Aorta (tissue), 5 donors: Measurements from ENCODE around the gene PSMB7. TPM values are rescaled to one million over a fixed set of nuclear protein-coding genes. Genes with fewer than 3 reads are reported as not detected.

Experiments
- ATAC-seq: fragments of 200-7000 bp; cut with Tn5 transposase; one replicate; pipeline ENCODE4 v1.9.1; 2022; ENCODE audit warnings: moderate library complexity; ENCODE audit not compliant: low FRiP score
- DNase-seq, 2 donors: peaks; one replicate each; pipeline ENCODE4 v3.0.0-alpha.2; 2020
- H3K27ac ChIP-seq, 2 donors: one replicate each; pipeline ENCODE4 v1.5.1; 2013; ENCODE audit warnings: low read length in 2 of 2, mild to moderate bottlenecking in 2 of 2, moderate library complexity in 2 of 2, control low read depth in 1 of 2, inconsistent platforms in 1 of 2, low read depth in 1 of 2
- H3K27me3 ChIP-seq, 2 donors: one replicate each; pipeline ENCODE4 v1.6.1; 2013; ENCODE audit warnings: control low read depth in 1 of 2, low read length in 1 of 2, mild to moderate bottlenecking in 1 of 2, moderate library complexity in 1 of 2; ENCODE audit not compliant: insufficient read depth in 2 of 2, control insufficient read depth in 1 of 2
- H3K36me3 ChIP-seq, 2 donors: one replicate each; pipeline ENCODE4 v1.6.1; 2013; ENCODE audit warnings: control low read depth in 1 of 2, low read length in 1 of 2, mild to moderate bottlenecking in 1 of 2; ENCODE audit not compliant: insufficient read depth in 2 of 2, control insufficient read depth in 1 of 2
- H3K4me1 ChIP-seq, 2 donors: one replicate each; pipeline ENCODE4 v1.6.1; 2013; ENCODE audit warnings: low read length in 2 of 2, control low read depth in 1 of 2, mild to moderate bottlenecking in 1 of 2, moderate library complexity in 1 of 2; ENCODE audit not compliant: insufficient read depth in 2 of 2, control insufficient read depth in 1 of 2
- H3K4me3 ChIP-seq, 2 donors: one replicate each; pipeline ENCODE4 v1.5.1; 2013; ENCODE audit warnings: low read length in 2 of 2, control low read depth in 1 of 2, mild to moderate bottlenecking in 1 of 2
- H3K9me3 ChIP-seq: one replicate; pipeline ENCODE4 v1.6.1; 2013; ENCODE audit warnings: mild to moderate bottlenecking, low read length; ENCODE audit not compliant: control insufficient read depth
- WGBS, 2 donors: extraction: QIAGEN DNeasy Blood & Tissue Kit; methylation state at CpG; one replicate each; pipeline ENCODE4 v1.1.7; 2013; 5-methylcytosine and 5-hydroxymethylcytosine counted together
- intact Hi-C, 2 donors: fragments of 100-400 bp; cut with DNase I; formaldehyde crosslinking; loops; one replicate each; pipeline versions ENCODE4 v1.14.2 to v1.15.0; 2022
- polyA plus RNA-seq, 2 donors: library from polyadenylated mRNA; stranded (reverse); fragments of 200-250 nt; gene quantifications; one replicate each; pipeline ENCODE4 v1.2.3, GENCODE V29; 2013
- total RNA-seq, 2 donors: library from RNA; stranded (reverse); fragmentation: NEBNext Ultra II Directional; extraction: Animal tissue kit (Norgen Biotek cat#: 25700); gene quantifications; one replicate each; pipeline ENCODE4 v1.2.1, GENCODE V29; 2021
- donor health status: healthy with polysubstance abuse.
- donor health status: Bipolar disorder and iron deficiency.
- donor health status: DM: no; HTN: no; CAD: no.
- donor health status: DM: no; HTN: no; CAD: no.
- donor health status: DM: yes; HTN: yes; CAD: no.

Gene PSMB7
- total and polyA plus RNA-seq, 4 donors = 75.9 to 153 (median 90.1) TPM

DNA sequence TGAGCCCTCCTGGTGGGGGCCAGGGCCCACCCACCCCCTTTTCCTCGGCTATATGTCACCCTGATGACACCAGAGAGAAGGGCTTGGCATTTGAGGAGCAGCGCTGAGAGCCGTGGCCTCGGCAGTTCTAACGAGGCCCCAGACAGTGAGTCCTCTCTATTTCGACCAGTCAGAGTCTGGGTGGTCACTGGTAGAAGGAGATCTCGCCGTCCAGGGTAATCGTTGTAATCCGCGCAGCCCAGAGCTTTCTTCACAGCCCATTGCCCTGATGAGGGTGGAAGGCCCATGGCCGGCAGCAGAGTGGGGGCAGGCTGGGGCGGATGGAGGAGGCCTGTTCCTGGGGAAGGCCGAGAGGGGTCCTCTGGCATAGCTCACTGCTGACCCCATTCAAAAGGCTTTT, 70.2 kb downstream of the PSMB7 start:
- ATAC-seq = no peak

DNA sequence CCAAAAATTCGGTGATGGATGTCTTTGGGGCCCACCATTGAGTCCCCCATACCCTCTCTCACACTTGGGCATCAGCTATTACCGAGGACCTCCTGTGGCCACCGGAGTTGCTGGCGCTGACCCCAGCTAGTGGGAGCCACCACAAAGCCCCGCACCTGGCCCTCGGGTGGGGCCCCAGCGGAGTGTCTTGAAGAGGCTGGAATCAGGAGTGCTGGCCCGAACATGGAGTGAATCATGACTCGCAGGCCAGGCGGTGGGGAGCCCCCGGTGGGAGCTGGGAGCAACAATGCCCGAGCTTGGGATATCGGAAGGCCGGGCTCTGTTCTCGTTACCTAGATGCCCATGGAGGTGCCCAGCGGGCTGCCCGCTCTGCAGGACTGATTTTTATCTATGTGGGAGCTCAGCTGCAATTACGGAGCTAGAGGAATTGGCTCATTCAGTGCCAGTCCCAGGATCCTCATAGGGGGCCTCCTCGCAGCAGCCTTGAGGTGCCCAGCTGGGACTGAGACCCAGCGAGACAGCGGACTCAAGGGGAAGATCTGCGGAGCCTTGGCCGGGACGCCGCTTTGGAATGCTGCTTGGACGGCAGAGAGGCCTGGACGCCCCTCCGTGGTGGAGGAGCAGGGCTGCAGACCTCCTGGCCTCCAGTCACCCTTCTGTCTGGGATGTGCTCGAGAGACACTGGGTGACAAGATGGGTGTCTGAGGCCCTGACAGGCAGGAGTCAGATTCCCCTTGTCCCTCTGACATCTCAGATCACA, 70.8 kb downstream of the PSMB7 start:
- WGBS, 2 donors = 90 to 92% methylated on average over 28 to 29 of the region's 29 CpGs
- H3K27ac ChIP-seq = no peak overlapping the region
- intact Hi-C loops = no loop called here

More for the DNA sequence above, 70.2 kb downstream of the PSMB7 start:
- WGBS, 2 donors = 86 to 91% methylated on average over 14 of the region's 14 CpGs
- H3K27ac ChIP-seq = no peak overlapping the region
- peaks cover 0 to 3% of the 10 kb centered on the region in 2 donors for H3K36me3 ChIP-seq
- H3K4me3 ChIP-seq = no peak overlapping the region
- H3K9me3 ChIP-seq = no peaks in the 10 kb centered on the region
- intact Hi-C loops = no loop called here
- peak; percentile 12 to 48 for DNase-seq
- no peaks in the 10 kb centered on the region for H3K27me3 ChIP-seq
- H3K4me1 ChIP-seq = no peaks in the 10 kb centered on the region

DNA sequence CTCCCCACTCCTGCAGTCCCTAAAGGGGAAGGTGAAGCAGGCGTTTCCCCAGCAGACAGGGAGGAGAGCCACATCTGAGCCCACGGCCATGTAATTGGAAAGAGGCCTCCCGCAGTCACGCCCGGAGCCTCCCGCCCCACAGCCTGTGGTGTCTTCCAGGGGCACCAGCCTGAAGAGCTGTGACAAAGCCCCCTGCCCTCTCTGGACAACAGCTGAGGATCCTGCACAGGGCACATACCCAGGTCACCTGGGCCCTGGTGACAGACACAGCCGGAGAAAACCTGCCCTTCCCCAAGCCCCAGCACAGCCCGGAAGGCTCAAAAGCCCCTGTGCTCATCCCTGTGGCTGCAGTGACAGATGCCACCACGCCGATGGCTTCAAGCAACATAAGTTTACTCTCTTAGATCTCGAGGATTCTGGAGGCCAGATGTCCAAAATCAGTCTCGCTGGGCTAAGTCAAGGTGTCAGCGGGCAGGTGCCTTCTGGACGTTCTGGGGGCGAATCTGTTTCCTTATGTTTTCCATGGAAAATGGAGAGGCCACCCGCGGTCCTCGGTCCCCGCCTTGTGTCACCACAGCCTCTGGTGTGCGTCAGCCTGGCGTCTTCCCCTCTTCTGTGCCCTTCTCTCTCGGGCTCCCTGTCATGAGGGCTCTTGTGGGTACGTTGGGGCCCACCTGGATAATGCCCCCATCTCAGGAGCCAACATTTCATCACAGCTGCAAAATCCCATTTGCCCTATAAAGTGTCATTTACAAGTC, 71.5 kb downstream of the PSMB7 start:
- ATAC-seq (peak; percentile 2), DNase-seq (peak; percentile 33 to 72)
- Histone ChIP-seq H3K27me3 (no peaks in the 10 kb centered on the region), H3K4me3 (no peak overlapping the region), H3K4me1 (no peaks in the 10 kb centered on the region), H3K9me3 (no peaks in the 10 kb centered on the region), H3K27ac (no peak overlapping the region), H3K36me3 (peaks cover 0 to under 1% of the 10 kb centered on the region in 2 donors)
- intact Hi-C loops = no loop called here
- WGBS, 2 donors = 84 to 85% methylated on average over 23 of the region's 23 CpGs

More for the DNA sequence above, 70.8 kb downstream of the PSMB7 start:
- ATAC-seq = no peak
- peak; percentile 48 to 77 for DNase-seq
- H3K27me3 ChIP-seq = no peaks in the 10 kb centered on the region
- peaks cover 0 to 3% of the 10 kb centered on the region in 2 donors for H3K36me3 ChIP-seq
- no peaks in the 10 kb centered on the region for H3K4me1 ChIP-seq
- H3K4me3 ChIP-seq = no peak overlapping the region
- H3K9me3 ChIP-seq = no peaks in the 10 kb centered on the region

DNA sequence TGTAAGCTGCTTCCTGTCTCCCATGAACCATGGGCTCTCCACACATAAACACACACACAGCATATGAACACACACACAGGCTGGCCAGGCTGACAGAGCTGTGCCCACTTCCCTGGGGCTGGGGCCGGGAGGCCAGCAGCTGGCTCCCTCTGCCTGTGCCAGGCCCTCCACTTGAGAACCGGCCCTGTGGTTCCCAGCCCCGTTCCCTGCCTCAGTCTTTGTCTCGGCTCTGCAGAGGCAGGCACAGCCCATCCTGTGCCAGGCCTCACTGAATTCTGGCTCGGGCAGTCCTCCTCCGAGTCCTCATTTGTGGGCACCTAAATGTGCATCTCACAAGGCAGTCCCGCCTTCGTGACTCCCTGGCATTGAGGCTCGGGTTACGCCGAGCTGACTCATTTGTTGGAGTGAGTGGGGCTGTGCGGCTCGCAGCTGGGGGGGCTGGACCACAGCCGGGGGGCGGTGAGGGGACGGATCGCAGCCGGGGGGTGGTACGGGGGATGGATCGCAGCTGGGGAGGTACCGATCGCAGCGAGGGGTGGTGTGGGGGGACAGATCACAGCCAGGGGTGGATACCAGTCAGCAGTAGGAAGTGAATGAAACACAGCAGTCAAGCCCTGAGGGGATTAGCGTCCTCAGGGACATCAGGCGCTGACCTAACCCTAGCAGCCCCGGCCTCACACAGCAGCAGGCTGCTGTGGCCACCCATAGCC, 72.3 kb downstream of the PSMB7 start:
- Histone ChIP-seq H3K27ac (peak overlapping the region in 1 of 2 donors; percentile 56), H3K9me3 (no peaks in the 10 kb centered on the region), H3K4me1 (no peaks in the 10 kb centered on the region), H3K36me3 (no peaks in the 10 kb centered on the region), H3K27me3 (no peaks in the 10 kb centered on the region), H3K4me3 (no peak overlapping the region)
- intact Hi-C loops = no loop called here
- DNase-seq = peak; percentile 88 to 91
- ATAC-seq = peak; percentile 84
- WGBS, 2 donors = 6 to 9% methylated on average over 26 of the region's 26 CpGs

DNA sequence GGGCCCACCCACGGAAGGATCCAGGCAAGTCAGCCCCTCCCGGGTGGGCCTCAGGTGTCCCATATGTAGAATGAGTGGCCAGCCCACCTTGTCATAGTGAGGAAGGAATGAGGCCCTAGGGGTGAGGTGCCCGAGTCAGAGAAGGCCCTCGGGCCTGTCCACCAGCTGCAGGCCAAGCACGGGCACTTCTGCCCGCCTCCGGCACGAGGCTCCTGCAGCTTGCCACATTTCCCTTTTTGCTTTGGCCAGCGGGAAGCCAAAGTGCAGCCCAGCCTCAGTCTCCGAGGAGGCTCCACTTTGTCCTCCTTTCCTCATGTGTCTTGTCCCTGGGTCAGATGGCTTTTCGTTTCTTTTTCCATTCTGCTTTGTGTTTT, 72.9 kb downstream of the PSMB7 start:
- H3K27me3 ChIP-seq = no peaks in the 10 kb centered on the region
- 79 to 80% methylated on average over 11 of the region's 11 CpGs for WGBS, 2 donors
- no peak overlapping the region for H3K4me3 ChIP-seq
- H3K4me1 ChIP-seq = no peaks in the 10 kb centered on the region
- ATAC-seq (no peak), DNase-seq (peak in 1 of 2 donors; percentile 42)
- intact Hi-C loops = no loop called here
- no peaks in the 10 kb centered on the region for H3K9me3 ChIP-seq
- no peaks in the 10 kb centered on the region for H3K36me3 ChIP-seq
- H3K27ac ChIP-seq = peak overlapping the region in 1 of 2 donors; percentile 56

DNA sequence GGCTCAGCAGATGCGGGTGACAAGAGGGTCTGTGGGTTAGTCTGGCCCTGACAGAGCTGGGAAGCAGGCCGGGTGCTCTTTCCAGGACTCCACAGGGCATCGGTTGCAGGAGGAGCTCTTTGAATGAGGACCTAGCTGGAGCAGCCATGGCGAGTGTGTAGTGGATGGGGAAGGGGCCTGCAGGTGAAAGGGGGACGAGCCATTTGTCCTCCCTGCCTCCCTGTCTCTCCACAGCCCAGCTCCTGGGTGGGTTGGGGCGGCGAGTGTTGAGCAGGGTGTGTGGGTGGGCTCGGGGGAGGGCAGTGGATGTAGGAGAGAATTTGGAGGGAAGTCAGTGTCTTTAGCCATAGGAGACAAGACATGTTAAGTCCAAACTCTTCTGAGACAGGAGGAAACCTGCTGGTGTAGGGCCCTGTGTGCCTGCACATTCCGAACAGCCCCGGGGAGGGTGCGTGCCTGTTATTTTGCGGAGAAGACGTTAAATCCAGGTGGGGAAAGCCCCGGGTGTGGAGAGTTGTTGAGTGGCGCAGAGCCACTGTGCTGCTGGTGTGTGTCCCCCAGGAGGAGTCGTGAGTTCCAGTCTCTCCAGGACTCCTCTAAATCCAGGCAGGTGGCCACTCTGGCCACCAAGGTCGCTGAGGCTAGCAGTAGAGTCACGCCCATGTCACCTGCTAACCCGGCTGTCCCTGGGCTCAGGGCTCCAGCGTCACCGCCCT, 73.6 kb downstream of the PSMB7 start:
- no peaks in the 10 kb centered on the region for H3K27me3 ChIP-seq
- intact Hi-C loops = no loop called here
- H3K27ac ChIP-seq = no peak overlapping the region
- no peaks in the 10 kb centered on the region for H3K4me1 ChIP-seq
- ATAC-seq (no peak), DNase-seq (no peak)
- WGBS, 2 donors = 86 to 88% methylated on average over 21 of the region's 21 CpGs
- H3K4me3 ChIP-seq = no peak overlapping the region
- H3K36me3 ChIP-seq = no peaks in the 10 kb centered on the region
- no peaks in the 10 kb centered on the region for H3K9me3 ChIP-seq

DNA sequence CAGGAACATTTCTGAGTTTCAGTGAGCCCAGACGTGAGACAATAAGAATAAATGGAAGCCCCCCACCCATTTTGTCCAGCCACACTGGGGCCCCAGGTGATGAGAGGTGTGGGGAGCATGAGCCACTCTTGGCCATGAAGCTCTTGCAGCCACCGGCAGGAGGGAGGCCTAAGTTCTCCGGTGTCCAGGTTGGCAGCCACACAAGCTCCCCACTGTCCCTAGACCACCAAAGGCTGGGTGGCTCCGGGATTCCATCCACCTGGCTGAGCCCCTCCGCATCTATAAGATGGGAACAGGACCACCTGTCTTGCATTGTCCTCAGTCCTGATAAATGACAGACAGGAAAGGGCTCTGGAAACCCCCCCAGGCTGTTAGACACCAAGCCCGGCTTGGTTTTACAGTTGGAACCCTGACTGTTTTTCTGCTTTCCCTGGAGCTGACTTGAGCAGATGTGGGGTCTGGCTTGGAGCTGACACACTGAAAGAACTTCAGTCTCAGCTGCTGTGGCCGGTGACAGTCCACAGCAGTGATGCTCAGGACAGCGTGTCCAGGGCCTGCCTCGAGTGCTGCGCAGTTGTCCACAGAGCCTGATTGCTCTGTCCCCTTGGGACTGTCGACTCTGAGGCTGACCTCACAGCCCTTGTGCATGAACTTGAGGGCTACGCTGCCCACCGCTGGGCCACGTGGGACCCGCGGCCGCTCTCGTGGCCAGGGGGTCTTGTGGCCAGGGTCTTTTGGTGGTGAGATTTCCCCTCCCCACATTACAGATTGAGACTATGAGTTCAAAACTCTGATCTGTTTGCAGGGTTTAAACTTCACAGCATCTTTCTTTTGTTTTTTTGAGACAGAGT, 74.8 kb downstream of the PSMB7 start:
- H3K27ac ChIP-seq = no peak overlapping the region
- ATAC-seq (no peak), DNase-seq (no peak)
- H3K9me3 ChIP-seq = no peaks in the 10 kb centered on the region
- H3K4me3 ChIP-seq = no peak overlapping the region
- 89% methylated on average over 18 of the region's 18 CpGs for WGBS, 2 donors
- no peaks in the 10 kb centered on the region for H3K4me1 ChIP-seq
- no peaks in the 10 kb centered on the region for H3K36me3 ChIP-seq
- intact Hi-C loops = no loop called here
- no peaks in the 10 kb centered on the region for H3K27me3 ChIP-seq
